ENCODE measurements around the gene ZCWPW2. TPM values are rescaled to one million over a fixed set of nuclear protein-coding genes. Genes with fewer than 3 reads are reported as not detected.

The ZCWPW2 gene
- total and polyA plus RNA-seq, 4 donors = 0.37 to 2.1 (median 0.87) TPM

DNA sequence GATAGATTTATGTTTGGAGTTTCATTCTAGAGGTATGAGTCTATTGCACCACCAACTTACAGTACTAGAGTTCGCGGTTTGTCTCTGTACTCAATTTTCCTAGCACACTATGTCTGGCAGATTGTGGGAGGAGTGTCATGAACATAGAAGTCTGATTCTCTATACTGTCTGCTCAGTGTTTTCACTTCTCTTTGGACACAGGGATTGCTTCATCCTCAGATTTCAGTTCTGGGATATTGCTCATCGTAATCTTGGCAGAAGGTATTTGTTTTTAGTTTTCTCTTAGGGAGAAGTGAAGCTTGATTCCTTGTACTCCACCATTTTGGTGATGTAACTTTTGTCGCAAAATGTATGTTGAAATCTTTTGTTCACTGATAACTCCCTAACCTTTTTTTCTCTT is 27.9 kb downstream of the ZCWPW2 start:
- DNase-seq = peak in 2 of 3 donors; percentile 50
- Histone ChIP-seq H3K4me1 (ENCODE audit: control insufficient read depth in 5 of 5, insufficient read depth in 5 of 5, low read length in 5 of 5) (no peaks in the 10 kb centered on the region), H3K9me3 (ENCODE audit: control insufficient read depth in 4 of 4, insufficient read depth in 3 of 4, low read length in 3 of 4) (no peaks in the 10 kb centered on the region), H3K4me3 (no peak overlapping the region), H3K27ac (ENCODE audit: low read depth in 1 of 2, low read length in 1 of 2) (no peak overlapping the region), H3K36me3 (ENCODE audit: control insufficient read depth in 4 of 4, insufficient read depth in 4 of 4, low read length in 4 of 4) (no peaks in the 10 kb centered on the region), H3K9ac (ENCODE audit: insufficient read depth in 1 of 2, low read length in 2 of 2) (peak overlapping the region in 1 of 2 donors; percentile 55), H3K27me3 (ENCODE audit: control insufficient read depth in 3 of 3, insufficient read depth in 3 of 3, low read length in 2 of 3) (no peaks in the 10 kb centered on the region)
- TF ChIP-seq, protein P1, sequence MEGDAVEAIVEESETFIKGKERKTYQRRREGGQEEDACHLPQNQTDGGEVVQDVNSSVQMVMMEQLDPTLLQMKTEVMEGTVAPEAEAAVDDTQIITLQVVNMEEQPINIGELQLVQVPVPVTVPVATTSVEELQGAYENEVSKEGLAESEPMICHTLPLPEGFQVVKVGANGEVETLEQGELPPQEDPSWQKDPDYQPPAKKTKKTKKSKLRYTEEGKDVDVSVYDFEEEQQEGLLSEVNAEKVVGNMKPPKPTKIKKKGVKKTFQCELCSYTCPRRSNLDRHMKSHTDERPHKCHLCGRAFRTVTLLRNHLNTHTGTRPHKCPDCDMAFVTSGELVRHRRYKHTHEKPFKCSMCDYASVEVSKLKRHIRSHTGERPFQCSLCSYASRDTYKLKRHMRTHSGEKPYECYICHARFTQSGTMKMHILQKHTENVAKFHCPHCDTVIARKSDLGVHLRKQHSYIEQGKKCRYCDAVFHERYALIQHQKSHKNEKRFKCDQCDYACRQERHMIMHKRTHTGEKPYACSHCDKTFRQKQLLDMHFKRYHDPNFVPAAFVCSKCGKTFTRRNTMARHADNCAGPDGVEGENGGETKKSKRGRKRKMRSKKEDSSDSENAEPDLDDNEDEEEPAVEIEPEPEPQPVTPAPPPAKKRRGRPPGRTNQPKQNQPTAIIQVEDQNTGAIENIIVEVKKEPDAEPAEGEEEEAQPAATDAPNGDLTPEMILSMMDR (IDR thresholded peaks at IDR 0.05; ENCODE audit: control extremely low read depth, extremely low read depth) = no peak
- peak; percentile 90 for ATAC-seq (ENCODE audit: insufficient read depth, low FRiP score)
- WGBS, 2 donors = 63 to 64% methylated on average over 4 of the region's 4 CpGs

DNA sequence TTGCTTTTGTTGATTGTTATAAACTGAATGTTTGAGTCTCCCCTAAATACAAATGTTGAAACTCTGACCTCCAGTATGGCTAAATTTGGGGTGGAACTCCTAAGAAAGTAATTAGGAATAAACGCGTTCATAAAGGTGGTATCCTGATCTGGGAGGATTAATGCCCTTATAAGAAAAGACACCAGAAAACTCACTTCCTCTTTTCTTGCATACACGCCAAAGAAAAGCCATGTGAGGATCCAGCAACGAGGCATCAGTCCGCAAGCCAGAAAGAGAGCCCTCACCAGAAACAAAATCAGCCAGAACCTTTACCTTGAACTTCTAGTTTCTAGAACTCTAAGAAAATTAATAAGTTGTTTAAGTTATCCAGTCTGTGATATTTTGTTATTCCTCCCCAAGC is 37.5 kb downstream of the ZCWPW2 start:
- H3K27me3 ChIP-seq (ENCODE audit: control insufficient read depth in 3 of 3, insufficient read depth in 3 of 3, low read length in 2 of 3) = no peaks in the 10 kb centered on the region
- H3K27ac ChIP-seq (ENCODE audit: low read depth in 1 of 2, low read length in 1 of 2) = no peak overlapping the region
- no peaks in the 10 kb centered on the region for H3K4me1 ChIP-seq (ENCODE audit: control insufficient read depth in 5 of 5, insufficient read depth in 5 of 5, low read length in 5 of 5)
- no peaks in the 10 kb centered on the region for H3K36me3 ChIP-seq (ENCODE audit: control insufficient read depth in 4 of 4, insufficient read depth in 4 of 4, low read length in 4 of 4)
- TF ChIP-seq, protein P1 (IDR thresholded peaks at IDR 0.05; ENCODE audit: control extremely low read depth, extremely low read depth) = no peak
- no peak overlapping the region for H3K4me3 ChIP-seq
- 92 to 94% methylated on average over 5 of the region's 5 CpGs for WGBS, 2 donors
- no peak overlapping the region for H3K9ac ChIP-seq (ENCODE audit: insufficient read depth in 1 of 2, low read length in 2 of 2)
- H3K9me3 ChIP-seq (ENCODE audit: control insufficient read depth in 4 of 4, insufficient read depth in 3 of 4, low read length in 3 of 4) = no peaks in the 10 kb centered on the region
- DNase-seq (no peak), ATAC-seq (ENCODE audit: insufficient read depth, low FRiP score) (no peak)

DNA sequence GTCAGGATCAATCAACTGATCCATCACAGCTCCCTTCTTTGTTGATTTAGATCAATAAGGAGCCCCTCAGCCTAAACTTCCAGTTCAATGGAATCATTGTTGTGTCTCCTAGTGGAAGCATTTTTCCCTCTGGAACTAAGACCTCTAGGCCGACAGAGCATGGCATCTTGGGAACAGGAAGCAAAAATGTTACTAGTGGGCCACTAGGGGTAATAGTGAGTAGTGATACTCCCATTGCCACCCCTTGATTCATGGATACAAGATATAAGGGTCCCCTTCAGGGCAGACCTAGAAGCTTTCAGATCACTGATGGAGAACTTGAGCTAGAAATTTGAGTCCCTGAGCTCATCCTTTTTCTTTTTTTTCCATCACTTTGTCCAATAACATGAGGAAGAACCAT is 40.5 kb downstream of the ZCWPW2 start:
- TF ChIP-seq, protein P1 (IDR thresholded peaks at IDR 0.05; ENCODE audit: control extremely low read depth, extremely low read depth) = no peak
- DNase-seq (no peak), ATAC-seq (ENCODE audit: insufficient read depth, low FRiP score) (no peak)
- no peaks in the 10 kb centered on the region for H3K27me3 ChIP-seq (ENCODE audit: control insufficient read depth in 3 of 3, insufficient read depth in 3 of 3, low read length in 2 of 3)
- no peaks in the 10 kb centered on the region for H3K4me1 ChIP-seq (ENCODE audit: control insufficient read depth in 5 of 5, insufficient read depth in 5 of 5, low read length in 5 of 5)
- no peak overlapping the region for H3K9ac ChIP-seq (ENCODE audit: insufficient read depth in 1 of 2, low read length in 2 of 2)
- H3K27ac ChIP-seq (ENCODE audit: low read depth in 1 of 2, low read length in 1 of 2) = no peak overlapping the region
- H3K4me3 ChIP-seq = no peak overlapping the region
- peaks cover 0 to 3% (median 0%) of the 10 kb centered on the region in 4 donors for H3K9me3 ChIP-seq (ENCODE audit: control insufficient read depth in 4 of 4, insufficient read depth in 3 of 4, low read length in 3 of 4)
- WGBS, 2 donors = 90 to 97% methylated on average over 1 of the region's 1 CpG
- H3K36me3 ChIP-seq (ENCODE audit: control insufficient read depth in 4 of 4, insufficient read depth in 4 of 4, low read length in 4 of 4) = no peaks in the 10 kb centered on the region

DNA sequence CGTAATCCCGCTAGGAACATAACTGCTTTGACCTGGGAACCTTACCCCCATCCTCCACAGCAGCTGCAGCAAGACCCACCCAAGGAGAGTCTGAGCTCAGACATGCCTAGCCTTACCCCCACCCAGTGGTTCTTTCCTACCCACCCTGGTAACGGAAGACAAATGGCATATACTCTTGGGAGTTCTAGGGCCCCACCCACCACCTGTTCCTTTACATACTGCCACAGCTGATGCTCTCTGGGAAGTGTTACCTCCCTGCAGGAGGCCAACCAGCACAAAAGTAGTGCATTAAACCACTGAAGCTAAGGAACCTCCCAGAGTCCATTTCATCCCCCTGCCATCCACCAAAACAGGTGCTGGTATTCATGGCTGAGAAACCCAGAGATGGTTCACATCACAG is 50.7 kb downstream of the ZCWPW2 start:
- ATAC-seq (ENCODE audit: insufficient read depth, low FRiP score) (no peak), DNase-seq (no peak)
- H3K9me3 ChIP-seq (ENCODE audit: control insufficient read depth in 4 of 4, insufficient read depth in 3 of 4, low read length in 3 of 4) = peaks cover 0 to 9% (median 6%) of the 10 kb centered on the region in 4 donors
- no peak overlapping the region for H3K9ac ChIP-seq (ENCODE audit: insufficient read depth in 1 of 2, low read length in 2 of 2)
- H3K4me3 ChIP-seq = no peak overlapping the region
- WGBS, 2 donors = 94 to 97% methylated on average over 3 of the region's 3 CpGs
- TF ChIP-seq, protein P1 (IDR thresholded peaks at IDR 0.05; ENCODE audit: control extremely low read depth, extremely low read depth) = no peak
- H3K27me3 ChIP-seq (ENCODE audit: control insufficient read depth in 3 of 3, insufficient read depth in 3 of 3, low read length in 2 of 3) = no peaks in the 10 kb centered on the region
- no peak overlapping the region for H3K27ac ChIP-seq (ENCODE audit: low read depth in 1 of 2, low read length in 1 of 2)
- no peaks in the 10 kb centered on the region for H3K36me3 ChIP-seq (ENCODE audit: control insufficient read depth in 4 of 4, insufficient read depth in 4 of 4, low read length in 4 of 4)
- H3K4me1 ChIP-seq (ENCODE audit: control insufficient read depth in 5 of 5, insufficient read depth in 5 of 5, low read length in 5 of 5) = no peaks in the 10 kb centered on the region

Measured in lung (tissue), 12 donors.